Activated T-cell treated with anti-CD3 and anti-CD28 coated beads for 24 hours (primary cell): ENCODE data around the gene AGAP2.

ENCODE experiments used
- DNase-seq: peaks from one replicate; pipeline ENCODE4 v3.0.0-alpha.2; 2020; ENCODE audit warnings: low read depth

The AGAP2 gene

GRCh38 chr12:57767305-57767698 lies 28.8 kb upstream of the AGAP2 start:
- DNase-seq = no peak

GRCh38 chr12:57766464-57767304 lies 28.1 kb upstream of the AGAP2 start, which contains the start of gene CYP27B1:
CYP27B1 (minus strand) TSS chr12:57767078; CDS start chr12:57767041, 37 bp downstream.
- DNase-seq = no peak

DNA sequence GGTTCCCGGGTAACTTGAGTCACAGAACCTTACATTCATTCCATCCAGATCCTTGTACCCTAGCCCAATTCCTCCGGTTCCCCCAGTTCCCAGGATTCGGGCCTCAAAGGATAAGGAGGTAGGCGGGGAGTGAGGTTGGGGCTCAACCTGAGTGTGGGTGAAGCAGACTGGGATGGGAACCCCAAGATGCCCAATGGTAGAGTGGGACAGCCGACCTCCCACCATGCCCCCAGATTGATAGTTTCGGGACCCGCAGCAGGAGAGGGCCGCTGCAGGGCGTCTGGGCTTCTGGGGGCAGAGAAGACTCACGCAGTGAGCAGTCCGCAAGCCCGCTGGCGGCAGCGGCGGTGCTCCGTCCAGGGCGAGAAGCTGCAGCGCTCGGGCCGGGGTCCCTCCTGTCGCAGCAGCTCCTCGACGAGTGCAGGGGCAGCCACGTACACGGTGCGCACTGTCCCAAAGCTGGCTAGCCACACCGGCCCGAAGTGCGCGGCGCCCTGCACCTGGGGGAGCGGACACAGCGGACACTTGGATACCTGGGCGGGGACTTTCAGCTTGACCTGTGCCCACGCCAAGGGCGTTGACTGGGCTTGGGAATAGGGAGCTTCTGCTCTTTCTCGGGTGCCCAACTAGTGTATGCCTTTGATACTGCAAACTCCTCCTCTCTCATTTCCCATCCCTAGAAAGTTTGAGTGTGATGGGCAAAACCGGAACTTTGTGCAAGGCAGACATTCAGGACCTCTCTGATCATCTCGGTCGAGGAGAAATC lies 27.3 kb upstream of the AGAP2 start:
- no peak for DNase-seq

DNA sequence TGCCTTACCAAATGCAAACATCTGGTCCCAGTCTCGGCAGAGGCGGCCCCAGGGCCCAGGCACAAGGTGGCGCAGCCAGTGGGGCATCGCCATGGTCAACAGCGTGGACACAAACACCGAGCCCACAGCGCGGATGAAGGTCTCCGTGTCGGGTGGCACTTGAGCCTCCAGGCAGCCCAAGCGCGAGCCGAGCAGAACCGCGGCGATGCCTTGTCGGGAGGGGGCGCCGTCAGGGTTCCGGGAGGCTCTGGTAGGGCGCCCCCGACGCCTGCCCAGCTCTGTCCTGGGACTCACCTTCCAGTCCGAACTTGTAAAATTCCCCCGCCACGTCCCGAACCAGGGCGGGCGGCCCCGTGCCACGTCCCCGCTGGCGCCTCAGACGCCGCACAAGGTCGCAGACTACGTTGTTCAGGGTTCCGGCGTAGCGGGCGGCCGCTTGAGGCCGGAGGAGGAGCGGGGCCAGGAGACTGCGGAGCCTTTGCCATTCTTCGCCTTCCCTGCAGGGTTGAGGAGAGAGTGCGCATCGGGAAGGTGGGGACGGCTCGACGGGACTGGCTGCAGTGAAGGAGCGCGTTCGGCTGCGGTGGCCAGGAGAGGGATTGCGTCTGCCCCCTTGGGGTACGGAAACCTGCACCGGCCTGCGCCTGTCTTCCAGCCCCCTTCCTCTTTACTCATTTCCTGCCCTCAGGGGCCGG lies 26.6 kb upstream of the AGAP2 start:
- no peak for DNase-seq

DNA sequence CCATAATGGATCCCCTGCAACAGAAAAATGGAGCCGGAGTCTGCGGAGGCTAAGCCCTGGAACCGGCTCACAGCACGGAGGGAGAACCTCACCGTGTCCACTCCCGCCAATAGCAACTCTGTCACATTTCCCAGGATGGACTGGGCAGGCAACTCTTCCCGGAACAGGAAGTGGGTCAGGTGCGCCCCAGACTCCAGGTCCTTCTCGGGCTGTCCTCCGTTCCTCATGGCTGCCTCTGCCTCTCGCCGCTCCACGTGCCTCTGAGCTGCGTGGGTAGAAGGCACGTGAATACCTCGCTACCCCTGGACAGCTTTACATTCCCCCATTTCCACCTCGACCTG lies 26.1 kb upstream of the AGAP2 start:
- no peak for DNase-seq

DNA sequence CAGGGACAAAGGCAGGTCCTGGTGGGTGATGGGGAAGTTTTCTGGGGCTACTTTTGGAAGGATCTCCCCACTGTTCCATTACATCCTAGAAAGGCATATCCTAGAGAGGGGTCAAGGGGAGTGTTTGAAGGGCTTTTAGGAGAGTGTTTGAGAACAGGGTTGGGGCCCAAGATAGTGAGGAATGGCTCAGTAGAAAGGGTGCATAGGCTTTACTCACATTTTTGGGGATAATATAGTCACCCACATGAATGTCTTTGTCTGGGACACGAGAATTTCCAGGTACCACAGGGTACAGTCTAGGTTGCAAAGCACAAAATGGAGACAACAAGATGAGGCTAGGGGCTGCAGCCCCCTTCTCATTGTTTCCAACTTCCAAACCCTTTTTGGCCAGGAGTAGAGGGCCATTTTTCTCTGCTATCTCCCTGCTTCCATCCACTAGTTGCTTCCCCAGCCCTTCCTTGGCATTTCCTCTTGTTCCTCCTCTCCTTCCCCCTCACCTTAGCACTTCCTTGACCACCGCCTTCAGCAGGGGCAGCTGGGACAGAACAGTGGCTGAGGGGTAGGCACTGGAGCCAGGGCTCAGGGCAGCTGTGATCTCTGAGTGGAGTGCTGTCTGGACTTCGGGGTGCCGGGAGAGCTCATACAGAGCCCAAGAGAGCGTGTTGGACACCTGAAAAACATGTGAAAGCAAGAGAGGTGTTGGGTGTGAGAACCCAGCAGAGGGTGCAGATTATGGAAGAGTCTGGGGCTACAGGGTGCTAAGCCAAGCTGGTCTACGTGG lies 25.5 kb upstream of the AGAP2 start:
- DNase-seq = no peak

DNA sequence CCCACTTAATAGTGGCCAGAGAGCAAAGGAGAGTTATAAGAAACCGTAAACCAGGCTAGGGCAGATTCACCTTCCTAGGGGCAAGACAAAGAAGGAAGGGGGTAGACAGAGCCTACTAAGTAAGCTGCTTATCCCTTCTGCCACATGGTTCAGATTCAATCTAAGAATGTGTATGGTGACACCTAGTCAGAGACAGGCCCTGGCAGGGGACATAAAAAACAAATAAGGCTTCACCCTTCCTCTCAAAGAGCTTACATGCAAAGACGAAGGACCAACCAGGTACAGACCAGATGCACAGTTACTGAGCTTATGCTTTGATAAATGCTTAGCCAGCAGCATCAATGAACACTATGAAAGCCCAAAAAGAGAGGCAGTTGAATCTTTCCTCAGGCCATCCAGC lies 23.9 kb upstream of the AGAP2 start:
- DNase-seq = no peak

GRCh38 chr12:57761391-57761998 lies 23.0 kb upstream of the AGAP2 start:
- no peak for DNase-seq

GRCh38 chr12:57760347-57760982 lies 21.9 kb upstream of the AGAP2 start:
- no peak for DNase-seq

- DNase-seq = no peak
These were observed 20.9 kb upstream of the AGAP2 start for GRCh38 chr12:57759360-57759980.

- no peak for DNase-seq
These were observed 20.2 kb upstream of the AGAP2 start for GRCh38 chr12:57758552-57759359.

GRCh38 chr12:57757771-57758170 lies 19.2 kb upstream of the AGAP2 start:
- no peak for DNase-seq

DNA sequence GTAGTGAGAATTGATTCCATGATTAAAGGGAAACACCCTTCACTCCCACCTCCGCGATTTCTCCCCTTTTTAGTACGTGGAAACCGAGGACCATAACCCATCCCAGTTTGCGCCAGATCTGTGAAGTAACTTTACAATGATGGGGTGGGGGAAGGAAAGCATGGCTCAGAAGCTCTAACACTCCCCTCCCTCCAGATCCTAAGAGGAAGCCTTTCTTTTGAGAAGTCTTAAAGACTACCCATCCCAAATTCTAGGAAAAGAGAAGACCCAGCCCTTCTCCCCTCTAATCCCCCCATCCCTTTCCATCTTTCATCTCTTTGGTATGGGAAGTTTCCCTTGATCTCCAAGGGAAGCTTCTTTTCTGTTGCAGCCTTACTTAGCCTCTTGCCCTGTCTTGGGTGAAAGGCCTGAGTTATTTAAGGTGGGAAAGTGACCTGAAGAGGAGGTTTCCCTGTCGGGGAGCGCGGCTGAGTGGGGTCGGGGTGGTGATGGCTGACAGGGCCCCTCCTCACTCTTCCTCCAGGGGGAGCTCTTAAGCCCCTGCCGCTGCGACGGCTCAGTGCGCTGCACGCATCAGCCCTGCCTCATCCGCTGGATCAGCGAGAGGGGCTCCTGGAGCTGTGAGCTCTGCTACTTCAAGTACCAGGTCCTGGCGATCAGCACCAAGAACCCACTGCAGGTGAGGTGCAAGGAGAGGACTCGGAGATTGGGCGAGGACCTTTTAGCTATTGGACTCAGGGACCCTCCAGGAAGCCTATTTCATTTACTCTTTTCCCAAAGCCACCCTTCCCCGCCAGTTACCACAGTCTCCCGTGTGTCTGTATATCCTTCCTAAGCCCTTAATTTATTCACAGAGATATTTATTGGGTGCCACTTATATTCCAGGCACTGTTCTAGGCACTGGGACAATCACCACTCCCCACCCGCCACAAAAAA lies 18.1 kb upstream of the AGAP2 start:
- DNase-seq = peak; percentile 63

DNA sequence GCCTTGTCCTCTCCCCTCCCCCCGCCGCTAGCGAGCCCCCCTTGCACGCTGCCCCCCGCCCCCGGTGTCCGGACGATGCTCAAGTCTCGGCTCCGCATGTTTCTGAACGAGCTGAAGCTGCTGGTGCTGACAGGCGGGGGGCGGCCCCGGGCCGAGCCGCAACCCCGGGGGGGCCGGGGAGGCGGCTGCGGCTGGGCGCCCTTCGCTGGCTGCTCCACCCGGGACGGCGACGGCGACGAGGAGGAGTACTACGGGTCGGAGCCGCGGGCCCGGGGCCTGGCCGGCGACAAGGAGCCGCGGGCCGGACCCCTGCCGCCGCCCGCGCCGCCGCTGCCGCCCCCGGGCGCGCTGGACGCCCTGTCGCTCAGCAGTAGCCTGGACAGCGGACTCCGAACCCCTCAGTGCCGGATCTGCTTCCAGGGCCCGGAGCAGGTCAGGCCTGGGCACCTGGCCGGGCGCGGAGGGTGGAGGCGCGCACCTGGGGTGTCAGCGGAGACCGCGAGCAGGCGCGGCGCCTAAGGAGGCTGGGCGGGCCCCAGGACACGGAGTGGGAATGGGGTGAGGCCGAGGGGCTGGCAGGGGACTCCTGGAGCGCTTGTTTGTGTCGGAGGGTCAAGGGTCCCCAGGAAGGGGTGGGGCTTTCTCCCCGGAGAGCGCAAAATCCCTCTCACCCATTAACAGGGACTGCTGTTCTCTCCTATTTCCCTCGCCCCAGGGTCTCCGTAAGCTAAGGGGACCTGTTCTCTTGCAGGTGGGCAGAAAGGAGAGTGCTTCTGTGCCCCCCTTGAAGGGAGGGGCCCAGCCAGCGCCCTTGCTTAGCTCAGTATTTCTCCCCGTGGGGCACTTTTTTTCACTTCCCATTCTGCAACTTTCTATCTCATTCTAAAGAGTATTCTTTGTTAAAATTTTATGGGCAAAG lies 17.2 kb upstream of the AGAP2 start:
- no peak for DNase-seq

- DNase-seq = no peak
These were observed 16.6 kb upstream of the AGAP2 start for GRCh38 chr12:57755194-57755453.

GRCh38 chr12:57754411-57755193 lies 16.1 kb upstream of the AGAP2 start, which contains the start of gene MARCHF9:
MARCHF9 (plus strand) TSS chr12:57755103; CDS start chr12:57755529, 426 bp downstream.
- DNase-seq = peak; percentile 79
